Upper lobe of left lung (tissue), 4 donors: ENCODE measurements around the gene PIK3C2A.

Experiments
- EP300 ChIP-seq, 4 donors: sonication (generic); formaldehyde crosslinking; IDR thresholded peaks; one replicate each; pipeline ENCODE4 v1.5.1; 2017; ENCODE audit warnings: antibody characterized with exemption in 4 of 4, control low read depth in 2 of 4
- POLR2A ChIP-seq, 4 donors: fragments of 450-650 bp; IDR thresholded peaks; one replicate each; pipeline ENCODE4 v1.5.1; 2016 to 2017; ENCODE audit warnings: antibody characterized with exemption in 4 of 4, mild to moderate bottlenecking in 2 of 4
- TF ChIP-seq, protein P1 (sequence below), 6 experiments: fragments of 450-650 bp in 4 of 6; fragments of 200-600 bp in 2 of 6; sonication (generic) in 2 of 6; IDR thresholded peaks; one replicate each; pipeline ENCODE4 v1.5.1; 2016 to 2019; ENCODE audit warnings: antibody characterized with exemption in 6 of 6

DNA sequence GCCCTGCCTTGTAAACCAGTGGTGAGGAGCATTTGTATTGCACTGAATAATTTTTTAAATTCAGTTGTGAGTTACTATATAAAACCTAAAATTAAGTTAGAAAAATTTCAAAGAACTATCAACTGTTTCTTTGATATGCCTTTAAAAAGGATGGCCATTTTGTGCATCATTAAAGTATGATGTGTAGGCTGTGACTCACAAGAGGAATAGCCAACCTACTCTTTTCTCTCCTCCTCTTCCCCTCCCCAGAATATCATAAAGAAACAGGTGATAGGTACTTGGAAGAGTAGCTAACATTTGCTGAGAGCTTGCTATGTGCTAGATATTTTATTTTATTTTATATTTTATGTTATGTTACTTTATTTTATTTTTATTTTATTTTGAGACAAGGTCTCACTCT lies 10.6 kb upstream of the PIK3C2A start:
- TF ChIP-seq EP300 (IDR thresholded peaks at IDR 0.05) (no peak), POLR2A (IDR thresholded peaks at IDR 0.05) (no peak)
- TF ChIP-seq, protein P1, sequence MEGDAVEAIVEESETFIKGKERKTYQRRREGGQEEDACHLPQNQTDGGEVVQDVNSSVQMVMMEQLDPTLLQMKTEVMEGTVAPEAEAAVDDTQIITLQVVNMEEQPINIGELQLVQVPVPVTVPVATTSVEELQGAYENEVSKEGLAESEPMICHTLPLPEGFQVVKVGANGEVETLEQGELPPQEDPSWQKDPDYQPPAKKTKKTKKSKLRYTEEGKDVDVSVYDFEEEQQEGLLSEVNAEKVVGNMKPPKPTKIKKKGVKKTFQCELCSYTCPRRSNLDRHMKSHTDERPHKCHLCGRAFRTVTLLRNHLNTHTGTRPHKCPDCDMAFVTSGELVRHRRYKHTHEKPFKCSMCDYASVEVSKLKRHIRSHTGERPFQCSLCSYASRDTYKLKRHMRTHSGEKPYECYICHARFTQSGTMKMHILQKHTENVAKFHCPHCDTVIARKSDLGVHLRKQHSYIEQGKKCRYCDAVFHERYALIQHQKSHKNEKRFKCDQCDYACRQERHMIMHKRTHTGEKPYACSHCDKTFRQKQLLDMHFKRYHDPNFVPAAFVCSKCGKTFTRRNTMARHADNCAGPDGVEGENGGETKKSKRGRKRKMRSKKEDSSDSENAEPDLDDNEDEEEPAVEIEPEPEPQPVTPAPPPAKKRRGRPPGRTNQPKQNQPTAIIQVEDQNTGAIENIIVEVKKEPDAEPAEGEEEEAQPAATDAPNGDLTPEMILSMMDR (IDR thresholded peaks at IDR 0.05) = no peak
